Measurements from ENCODE around the gene PDZRN3.

The PDZRN3 gene

DNA sequence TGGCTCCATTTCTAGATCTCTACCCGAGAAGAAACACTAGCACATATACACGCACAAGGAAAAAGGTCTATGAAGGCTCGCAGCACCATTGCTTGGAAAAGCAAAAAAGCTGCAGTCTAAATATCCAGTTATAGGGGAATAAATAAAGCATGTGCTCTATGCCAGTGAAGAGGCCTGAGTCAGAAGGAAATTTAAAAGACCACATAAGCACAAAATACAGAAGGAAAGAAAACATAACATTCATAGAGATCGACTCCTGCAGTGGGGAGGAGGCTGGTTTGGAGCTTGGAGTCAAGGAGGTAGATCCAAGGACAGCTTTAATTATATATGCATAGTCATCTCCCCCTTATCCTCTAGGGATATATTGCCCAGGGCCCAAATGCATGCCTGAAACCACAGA is 114.4 kb downstream of the PDZRN3 start:
- DNase-seq (ENCODE audit: low read depth, low spot score), result no peak
- no peak overlapping the region for H3K4me3 ChIP-seq (ENCODE audit: low read depth, low read length)
- in situ Hi-C loops (cut with HindIII; ENCODE audit: low sequenced_read_pairs), result no loop called here
- TF ChIP-seq, protein P1, sequence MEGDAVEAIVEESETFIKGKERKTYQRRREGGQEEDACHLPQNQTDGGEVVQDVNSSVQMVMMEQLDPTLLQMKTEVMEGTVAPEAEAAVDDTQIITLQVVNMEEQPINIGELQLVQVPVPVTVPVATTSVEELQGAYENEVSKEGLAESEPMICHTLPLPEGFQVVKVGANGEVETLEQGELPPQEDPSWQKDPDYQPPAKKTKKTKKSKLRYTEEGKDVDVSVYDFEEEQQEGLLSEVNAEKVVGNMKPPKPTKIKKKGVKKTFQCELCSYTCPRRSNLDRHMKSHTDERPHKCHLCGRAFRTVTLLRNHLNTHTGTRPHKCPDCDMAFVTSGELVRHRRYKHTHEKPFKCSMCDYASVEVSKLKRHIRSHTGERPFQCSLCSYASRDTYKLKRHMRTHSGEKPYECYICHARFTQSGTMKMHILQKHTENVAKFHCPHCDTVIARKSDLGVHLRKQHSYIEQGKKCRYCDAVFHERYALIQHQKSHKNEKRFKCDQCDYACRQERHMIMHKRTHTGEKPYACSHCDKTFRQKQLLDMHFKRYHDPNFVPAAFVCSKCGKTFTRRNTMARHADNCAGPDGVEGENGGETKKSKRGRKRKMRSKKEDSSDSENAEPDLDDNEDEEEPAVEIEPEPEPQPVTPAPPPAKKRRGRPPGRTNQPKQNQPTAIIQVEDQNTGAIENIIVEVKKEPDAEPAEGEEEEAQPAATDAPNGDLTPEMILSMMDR (IDR thresholded peaks at IDR 0.05; ENCODE audit: low read depth, low read length), result no peak

DNA sequence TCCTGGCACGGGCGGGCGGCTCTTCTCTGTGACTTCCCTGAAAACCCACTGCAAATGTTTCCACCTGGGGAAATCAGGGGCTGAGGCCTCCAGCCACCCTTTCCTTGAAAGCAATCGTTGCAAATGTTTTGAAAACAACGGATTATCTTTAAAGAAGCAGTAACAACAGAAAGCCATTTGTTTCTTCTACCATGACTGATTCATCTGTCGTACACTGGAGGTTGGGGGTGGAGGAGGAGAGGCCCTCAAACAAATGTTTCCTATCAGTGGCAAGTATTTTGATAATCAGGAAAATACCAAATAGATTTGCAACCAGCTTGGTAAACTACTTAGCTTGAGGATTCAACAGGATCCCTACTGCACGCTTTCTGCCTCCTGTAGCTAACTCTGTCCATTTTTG is 114.9 kb downstream of the PDZRN3 start:
- TF ChIP-seq, protein P1 (IDR thresholded peaks at IDR 0.05; ENCODE audit: low read depth, low read length), result no peak
- no peak overlapping the region for H3K4me3 ChIP-seq (ENCODE audit: low read depth, low read length)
- in situ Hi-C loops (cut with HindIII; ENCODE audit: low sequenced_read_pairs), result no loop called here
- DNase-seq (ENCODE audit: low read depth, low spot score), result no peak

- H3K4me3 ChIP-seq (ENCODE audit: low read depth, low read length), result no peak overlapping the region
- no peak for DNase-seq (ENCODE audit: low read depth, low spot score)
- TF ChIP-seq, protein P1 (IDR thresholded peaks at IDR 0.05; ENCODE audit: low read depth, low read length), result no peak
- in situ Hi-C loops (cut with HindIII; ENCODE audit: low sequenced_read_pairs), result no loop called here
Observed at GRCh38 chr3:73509066-73509465, 115.7 kb downstream of the PDZRN3 start.

DNA sequence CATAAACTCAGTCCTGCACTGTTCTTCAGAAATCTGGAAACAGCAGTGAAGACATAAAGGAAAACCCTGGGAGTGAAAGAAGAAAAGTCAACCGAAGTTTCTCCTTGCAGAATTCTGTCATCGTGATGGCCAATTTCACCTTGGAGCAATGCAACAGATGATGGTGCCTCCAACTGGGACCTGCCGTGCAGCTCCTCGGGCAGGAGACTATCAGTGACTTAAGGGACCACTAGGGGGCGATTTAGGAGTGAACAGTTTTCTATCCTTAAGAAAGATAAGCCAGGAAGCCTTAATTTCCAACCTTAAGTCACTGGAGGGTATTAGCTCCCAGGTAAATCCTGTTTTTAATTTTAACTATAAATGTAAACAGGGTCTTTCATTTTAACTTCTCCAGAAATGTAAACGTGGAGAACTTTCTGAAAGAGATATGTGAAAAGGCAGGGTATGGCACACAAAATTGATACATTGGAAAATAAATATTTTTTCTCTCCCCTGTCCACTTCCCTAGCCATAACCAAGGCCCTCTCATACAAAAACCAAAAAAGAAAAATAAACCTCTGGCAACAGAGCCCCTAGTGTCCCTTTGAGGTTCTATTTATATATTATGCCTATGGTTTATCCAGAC is 116.3 kb downstream of the PDZRN3 start:
- in situ Hi-C loops (cut with HindIII; ENCODE audit: low sequenced_read_pairs), result no loop called here

GRCh38 chr3:73504852-73505251 is 119.9 kb downstream of the PDZRN3 start:
- TF ChIP-seq, protein P1 (IDR thresholded peaks at IDR 0.05; ENCODE audit: low read depth, low read length), result no peak
- in situ Hi-C loops (cut with HindIII; ENCODE audit: low sequenced_read_pairs), result no loop called here
- no peak for DNase-seq (ENCODE audit: low read depth, low spot score)
- H3K4me3 ChIP-seq (ENCODE audit: low read depth, low read length), result no peak overlapping the region

More for the DNA sequence above, 116.3 kb downstream of the PDZRN3 start:
- TF ChIP-seq, protein P1 (IDR thresholded peaks at IDR 0.05; ENCODE audit: low read depth, low read length), result peak; percentile 81
- H3K4me3 ChIP-seq (ENCODE audit: low read depth, low read length), result no peak overlapping the region
- DNase-seq (ENCODE audit: low read depth, low spot score), result peak; percentile 76

GRCh38 chr3:73504239-73504638 is 120.5 kb downstream of the PDZRN3 start:
- in situ Hi-C loops (cut with HindIII; ENCODE audit: low sequenced_read_pairs), result no loop called here
- no peak for DNase-seq (ENCODE audit: low read depth, low spot score)
- H3K4me3 ChIP-seq (ENCODE audit: low read depth, low read length), result no peak overlapping the region
- TF ChIP-seq, protein P1 (IDR thresholded peaks at IDR 0.05; ENCODE audit: low read depth, low read length), result no peak
